ENCODE results near the gene DNAI4. TPM values are rescaled to one million over a fixed set of nuclear protein-coding genes. Genes with fewer than 3 reads are reported as not detected.

The DNAI4 gene
- total RNA-seq, 2 donors from 2014 or later = 4.6 to 6.7 TPM

GRCh38 chr1:66947267-66947666 lies 22.6 kb upstream of the DNAI4 start:
- Histone ChIP-seq H3K4me3 (ENCODE audit: low read length) (no peak overlapping the region), H3K9me3 (ENCODE audit: control insufficient read depth, low read length) (no peaks in the 10 kb centered on the region), H3K9ac (ENCODE audit: extremely low read depth, low read length, poor library complexity, severe bottlenecking) (no peak overlapping the region), H3K27ac (ENCODE audit: low read depth, low read length) (no peak overlapping the region), H3K27me3 (ENCODE audit: control insufficient read depth, insufficient read depth, low read length, poor library complexity, severe bottlenecking) (no peaks in the 10 kb centered on the region), H3K4me1 (ENCODE audit: control insufficient read depth, insufficient read depth, low read length) (no peaks in the 10 kb centered on the region), H3K36me3 (ENCODE audit: control insufficient read depth, insufficient read depth, low read length) (peaks cover 58% of the 10 kb centered on the region)
- H3K4me1 Mint-ChIP-seq = no peaks in the 10 kb centered on the region
- DNase-seq = no peak
- WGBS, 2 experiments (ENCODE audit: insufficient coverage in 1 of 2, insufficient read length in 1 of 2) = 92 to 100% methylated on average over 1 of the region's 1 CpG
- H3K27me3 Mint-ChIP-seq (ENCODE audit: insufficient read depth) = no peaks in the 10 kb centered on the region
- H3K27ac Mint-ChIP-seq = no peak overlapping the region
- H3K9me3 Mint-ChIP-seq = no peaks in the 10 kb centered on the region
- H3K36me3 Mint-ChIP-seq (ENCODE audit: low read depth) = peaks cover 34% of the 10 kb centered on the region
- TF ChIP-seq CTCF (conservative IDR thresholded peaks at IDR 0.05) = no peak
- H3K4me3 Mint-ChIP-seq = no peak overlapping the region

DNA sequence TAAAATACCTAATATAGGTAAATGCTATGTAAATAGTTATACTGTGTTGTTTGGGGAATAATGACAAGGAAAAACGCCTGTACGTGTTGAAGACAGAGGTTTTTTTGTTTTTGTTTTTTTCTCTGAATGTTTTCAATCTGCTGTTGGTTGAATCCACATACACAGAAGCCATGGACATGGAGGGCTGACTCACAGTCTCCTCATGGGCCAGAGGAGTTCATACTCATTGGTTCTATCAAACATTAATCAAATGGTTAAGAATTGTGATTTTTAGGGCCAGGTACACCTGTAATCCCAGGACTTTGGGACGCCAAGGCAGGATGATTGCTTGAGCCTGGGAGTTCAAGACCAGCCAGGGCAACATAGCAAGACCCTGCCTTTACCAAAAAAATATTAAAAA lies 20.7 kb upstream of the DNAI4 start:
- 89 to 96% methylated on average over 3 of the region's 3 CpGs for WGBS, 2 experiments (ENCODE audit: insufficient coverage in 1 of 2, insufficient read length in 1 of 2)
- H3K36me3 Mint-ChIP-seq (ENCODE audit: low read depth) = peaks cover 30% of the 10 kb centered on the region
- peaks cover 64% of the 10 kb centered on the region for H3K36me3 ChIP-seq (ENCODE audit: control insufficient read depth, insufficient read depth, low read length)
- DNase-seq = no peak
- H3K27ac Mint-ChIP-seq = no peak overlapping the region
- no peaks in the 10 kb centered on the region for H3K4me1 ChIP-seq (ENCODE audit: control insufficient read depth, insufficient read depth, low read length)
- no peak overlapping the region for H3K9ac ChIP-seq (ENCODE audit: extremely low read depth, low read length, poor library complexity, severe bottlenecking)
- TF ChIP-seq CTCF (conservative IDR thresholded peaks at IDR 0.05) = no peak
- no peaks in the 10 kb centered on the region for H3K27me3 Mint-ChIP-seq (ENCODE audit: insufficient read depth)
- no peak overlapping the region for H3K4me3 Mint-ChIP-seq
- H3K4me1 Mint-ChIP-seq = no peaks in the 10 kb centered on the region
- H3K9me3 Mint-ChIP-seq = no peaks in the 10 kb centered on the region
- no peak overlapping the region for H3K27ac ChIP-seq (ENCODE audit: low read depth, low read length)
- H3K4me3 ChIP-seq (ENCODE audit: low read length) = no peak overlapping the region
- H3K9me3 ChIP-seq (ENCODE audit: control insufficient read depth, low read length) = no peaks in the 10 kb centered on the region
- no peaks in the 10 kb centered on the region for H3K27me3 ChIP-seq (ENCODE audit: control insufficient read depth, insufficient read depth, low read length, poor library complexity, severe bottlenecking)

DNA sequence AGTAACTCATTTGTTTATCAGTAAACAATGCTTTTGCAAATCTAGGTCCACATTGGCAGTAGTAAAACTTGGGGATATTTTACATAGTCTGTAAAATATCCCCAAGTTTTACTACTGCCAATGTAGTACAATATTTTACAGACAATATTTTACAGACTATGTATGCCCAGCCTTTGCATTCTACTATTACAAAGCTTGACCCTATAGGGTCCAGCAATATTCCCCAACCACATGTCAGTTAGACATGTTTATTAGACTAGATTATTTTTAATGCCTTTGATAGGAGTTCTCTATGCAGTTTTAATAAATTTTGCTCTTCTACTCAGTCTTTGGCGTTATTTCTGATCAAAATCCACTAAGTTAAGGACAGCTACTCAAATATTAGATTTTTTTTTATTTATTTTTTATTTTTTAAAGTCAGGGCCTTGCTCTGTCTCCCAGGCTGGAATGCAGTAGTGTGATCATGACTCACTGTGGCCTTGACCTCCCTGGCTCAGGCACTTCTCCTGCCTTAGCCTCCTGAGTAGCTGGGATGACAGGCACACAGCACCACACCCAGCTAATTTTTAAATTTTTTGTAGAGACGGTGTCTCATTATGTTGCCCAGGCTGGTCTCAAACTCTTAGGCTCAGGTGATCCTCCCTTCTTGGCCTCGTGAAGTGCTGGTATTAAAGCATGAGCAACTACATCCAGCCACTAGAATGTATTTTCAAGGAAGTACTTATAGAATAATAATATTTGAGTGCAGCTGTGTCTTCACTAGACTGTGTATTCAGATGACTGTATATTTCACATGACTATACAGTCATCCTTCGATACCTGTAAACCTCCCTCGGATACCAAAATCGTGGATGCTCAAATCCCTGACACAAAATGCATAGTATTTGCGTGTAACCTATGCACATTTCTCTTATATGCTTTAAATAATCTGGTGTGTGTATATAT lies 19.9 kb upstream of the DNAI4 start:
- no peak overlapping the region for H3K27ac Mint-ChIP-seq
- H3K9me3 Mint-ChIP-seq = no peaks in the 10 kb centered on the region
- H3K4me1 Mint-ChIP-seq = no peaks in the 10 kb centered on the region
- no peak for TF ChIP-seq CTCF (conservative IDR thresholded peaks at IDR 0.05)
- H3K27me3 Mint-ChIP-seq (ENCODE audit: insufficient read depth) = no peaks in the 10 kb centered on the region
- Histone ChIP-seq H3K9me3 (ENCODE audit: control insufficient read depth, low read length) (no peaks in the 10 kb centered on the region), H3K4me1 (ENCODE audit: control insufficient read depth, insufficient read depth, low read length) (no peaks in the 10 kb centered on the region), H3K4me3 (ENCODE audit: low read length) (no peak overlapping the region), H3K9ac (ENCODE audit: extremely low read depth, low read length, poor library complexity, severe bottlenecking) (no peak overlapping the region), H3K27me3 (ENCODE audit: control insufficient read depth, insufficient read depth, low read length, poor library complexity, severe bottlenecking) (no peaks in the 10 kb centered on the region), H3K27ac (ENCODE audit: low read depth, low read length) (no peak overlapping the region), H3K36me3 (ENCODE audit: control insufficient read depth, insufficient read depth, low read length) (peaks cover 57% of the 10 kb centered on the region)
- 86 to 95% methylated on average over 1 to 7 of the region's 7 CpGs for WGBS, 2 experiments (ENCODE audit: insufficient coverage in 1 of 2, insufficient read length in 1 of 2)
- peaks cover 27% of the 10 kb centered on the region for H3K36me3 Mint-ChIP-seq (ENCODE audit: low read depth)
- H3K4me3 Mint-ChIP-seq = no peak overlapping the region
- DNase-seq = no peak
